HepG2 (cell line): ENCODE measurements around the gene FGA. TPM values are rescaled to one million over a fixed set of nuclear protein-coding genes. Genes with fewer than 3 reads are reported as not detected.

ENCODE experiments used
- ATAD3A ChIP-seq: sonication (generic); formaldehyde crosslinking; IDR thresholded peaks from 2 replicates; pipeline ENCODE4 v1.4.0; 2020; ENCODE audit warnings: missing genetic modification reagents
- FOXO4 ChIP-seq: sonication (generic); formaldehyde crosslinking; conservative IDR thresholded peaks from 2 replicates; pipeline ENCODE4 v1.8.1; 2023; ENCODE audit warnings: missing genetic modification reagents
- FOXP1 ChIP-seq, 2 experiments: fragments of 450-650 bp in 1 of 2; IDR thresholded peaks; 2 replicates each; pipeline ENCODE4 v1.6.1; 2017 to 2018; ENCODE audit warnings: antibody characterized with exemption in 1 of 2
- GTF3A ChIP-seq: sonication (generic); formaldehyde crosslinking; conservative IDR thresholded peaks from 2 replicates; pipeline ENCODE4 v1.4.0; 2020; ENCODE audit warnings: mild to moderate bottlenecking, missing genetic modification reagents
- JUNB ChIP-seq: sonication (generic); formaldehyde crosslinking; IDR thresholded peaks from 2 replicates; pipeline ENCODE4 v1.8.0; 2022; ENCODE audit warnings: missing genetic modification reagents, mild to moderate bottlenecking, borderline replicate concordance
- KLF16 ChIP-seq, 2 experiments: sonication (generic) in 1 of 2; formaldehyde crosslinking in 1 of 2; IDR thresholded peaks; 2 replicates each; pipeline versions ENCODE4 v1.6.1 to v1.8.0; 2016 to 2023; ENCODE audit warnings: missing genetic modification reagents in 2 of 2, missing compliant biosample characterization in 1 of 2
- PAWR ChIP-seq: sonication (generic); formaldehyde crosslinking; IDR thresholded peaks from 2 replicates; pipeline ENCODE4 v1.4.0; 2020; ENCODE audit warnings: missing genetic modification reagents, mild to moderate bottlenecking, borderline replicate concordance
- RBM22 ChIP-seq: fragments of 200-400 bp; formaldehyde crosslinking; optimal IDR thresholded peaks from 2 replicates; pipeline ENCODE3; 2017; ENCODE audit warnings: mild to moderate bottlenecking, low read length, moderate library complexity
- SNAPC5 ChIP-seq: sonication (generic); formaldehyde crosslinking; IDR thresholded peaks from 2 replicates; pipeline ENCODE4 v1.8.1; 2023; ENCODE audit warnings: mild to moderate bottlenecking, missing genetic modification reagents, borderline replicate concordance
- SUZ12 ChIP-seq: fragments of 150-350 bp; IDR thresholded peaks from 2 replicates; pipeline ENCODE4 v1.6.1; 2014; ENCODE audit warnings: low read depth, low read length
- SYNCRIP ChIP-seq: fragments of 200-400 bp; formaldehyde crosslinking; IDR thresholded peaks from 2 replicates; pipeline ENCODE4 v1.6.1; 2018; ENCODE audit warnings: mild to moderate bottlenecking, low read depth, low read length; ENCODE audit not compliant: insufficient read depth
- TAF15 ChIP-seq: fragments of 200-400 bp; formaldehyde crosslinking; IDR thresholded peaks from one replicate; pipeline ENCODE4 v1.6.1; 2018; ENCODE audit warnings: mild to moderate bottlenecking, low read depth, low read length; ENCODE audit not compliant: poor library complexity, severe bottlenecking
- TRIM24 ChIP-seq: sonication (generic); formaldehyde crosslinking; IDR thresholded peaks from 2 replicates; pipeline ENCODE4 v1.8.0; 2022; ENCODE audit warnings: mild to moderate bottlenecking, missing genetic modification reagents
- YEATS2 ChIP-seq: sonication (generic); formaldehyde crosslinking; IDR thresholded peaks from 2 replicates; pipeline ENCODE4 v1.4.0; 2020; ENCODE audit warnings: missing genetic modification reagents, borderline replicate concordance
- ZBTB3 ChIP-seq: sonication (generic); formaldehyde crosslinking; IDR thresholded peaks from 2 replicates; pipeline ENCODE4 v1.4.0; 2020; ENCODE audit warnings: low read depth, mild to moderate bottlenecking, moderate library complexity, missing genetic modification reagents, borderline replicate concordance
- ZHX1 ChIP-seq: sonication (generic); formaldehyde crosslinking; IDR thresholded peaks from 2 replicates; pipeline ENCODE4 v1.8.1; 2022; ENCODE audit warnings: low read depth, mild to moderate bottlenecking, missing genetic modification reagents
- ZNF367 ChIP-seq: sonication (generic); formaldehyde crosslinking; IDR thresholded peaks from 2 replicates; pipeline ENCODE4 v1.4.0; 2020; ENCODE audit warnings: missing genetic modification reagents, borderline replicate concordance
- ZNF484 ChIP-seq: sonication (generic); formaldehyde crosslinking; IDR thresholded peaks from 2 replicates; pipeline ENCODE4 v1.5.1; 2020; ENCODE audit warnings: mild to moderate bottlenecking, low read depth, missing genetic modification reagents, borderline replicate concordance
- ZNF512B ChIP-seq: sonication (generic); formaldehyde crosslinking; IDR thresholded peaks from 2 replicates; pipeline ENCODE4 v1.5.1; 2020; ENCODE audit warnings: missing genetic modification reagents, mild to moderate bottlenecking, borderline replicate concordance
- ZNF605 ChIP-seq: sonication (generic); formaldehyde crosslinking; IDR thresholded peaks from 2 replicates; pipeline ENCODE4 v1.8.0; 2022; ENCODE audit warnings: mild to moderate bottlenecking, missing genetic modification reagents
- ZNF660 ChIP-seq: sonication (generic); formaldehyde crosslinking; IDR thresholded peaks from 2 replicates; pipeline ENCODE4 v1.5.1; 2020; ENCODE audit warnings: mild to moderate bottlenecking, low read depth, missing genetic modification reagents, borderline replicate concordance
- ZNF784 ChIP-seq: sonication (generic); formaldehyde crosslinking; IDR thresholded peaks from 2 replicates; pipeline ENCODE4 v1.5.1; 2020; ENCODE audit warnings: missing genetic modification reagents, mild to moderate bottlenecking, borderline replicate concordance
- polyA plus RNA-seq, 8 experiments: library from polyadenylated mRNA; depleted of rRNA in 3 of 8; stranded (reverse) in 7 of 8; unstranded in 1 of 8; fragments of >200 nt; fragmentation: Illumina TruSeq in 4 of 8; extraction: Trizol in 4 of 8; gene quantifications; 2 replicates each; pipeline versions ENCODE4 v1.2.1 to v1.2.3, GENCODE V29; 2011 to 2016; ENCODE audit warnings: low read depth in 4 of 8, missing spikeins in 1 of 8, mixed read lengths in 1 of 8; ENCODE audit not compliant: insufficient read depth in 1 of 8
- total RNA-seq, 5 experiments: library from RNA; depleted of rRNA; stranded (reverse); fragments of >200 nt; fragmentation: Illumina TruSeq; extraction: Trizol; gene quantifications; 2 replicates each; pipeline ENCODE4 v1.2.3, GENCODE V29; 2016; ENCODE audit warnings: low read depth in 1 of 5

FGA gene
- total and polyA plus RNA-seq, 2 of the 13 experiments (the other 11 are each of a cell fraction or from before 2014, with no cell fraction given) = 640 to 1,523 TPM

- TF ChIP-seq TAF15 = no peak
- peak; percentile 43; the same call in 1 of the 2 replicates for TF ChIP-seq ZNF512B (CRISPR knock-in tag)
- no peak for TF ChIP-seq YEATS2 (CRISPR knock-in tag)
- no peak for TF ChIP-seq SNAPC5 (CRISPR knock-in tag)
- no peak for TF ChIP-seq TRIM24 (CRISPR knock-in tag)
- no peak for TF ChIP-seq FOXP1 (IDR thresholded peaks at IDR 0.05)
- peak; percentile 91 for TF ChIP-seq FOXP1 (CRISPR knock-in tag; IDR thresholded peaks at IDR 0.05)
- TF ChIP-seq ZNF605 (CRISPR knock-in tag) = no peak
- TF ChIP-seq ATAD3A (CRISPR knock-in tag) = no peak
- no peak for TF ChIP-seq ZNF660 (CRISPR knock-in tag)
- peak; percentile 56; the same call in 1 of the 2 replicates for TF ChIP-seq ZNF784 (CRISPR knock-in tag)
- no peak for TF ChIP-seq SYNCRIP
- TF ChIP-seq PAWR (CRISPR knock-in tag) = no peak
- TF ChIP-seq GTF3A = no peak
- TF ChIP-seq JUNB (CRISPR knock-in tag) = no peak
- TF ChIP-seq FOXO4 (CRISPR knock-in tag) = no peak
- no peak for TF ChIP-seq ZNF484 (CRISPR knock-in tag)
- TF ChIP-seq KLF16 (CRISPR knock-in tag; IDR thresholded peaks at IDR 0.05) = peak in 1 of 2 experiments; percentile 82; a peak in 1 of 4 replicates
- no peak for TF ChIP-seq ZHX1
- no peak for TF ChIP-seq RBM22
- TF ChIP-seq ZNF367 (CRISPR knock-in tag) = no peak
- no peak for TF ChIP-seq SUZ12
- no peak for TF ChIP-seq ZBTB3 (CRISPR knock-in tag)
Observed at GRCh38 chr4:154577324-154577723, 13.2 kb downstream of the FGA start (continued).
